Neutrophil (primary cell): ENCODE results near the gene SLC6A9.
A peak's percentile ranks its signal among the peaks of the same experiment; 100 is the strongest.

Experiments used
- H3K27ac ChIP-seq: fragments of 200-600 bp; sonication (generic); 2 replicates; pipeline ENCODE4 v1.5.1; 2016; ENCODE audit warnings: mild to moderate bottlenecking, moderate library complexity
- H3K27me3 ChIP-seq: fragments of 200-600 bp; sonication (generic); 2 replicates; pipeline ENCODE4 v1.6.0; 2016; ENCODE audit warnings: mild to moderate bottlenecking
- H3K36me3 ChIP-seq: fragments of 200-600 bp; sonication (generic); 2 replicates; pipeline ENCODE4 v1.5.1; 2017
- H3K4me1 ChIP-seq, 2 experiments: fragments of 200-600 bp in 1 of 2; sonication (generic) in 1 of 2; 1 replicate in 1 of 2; 2 replicates in 1 of 2; pipeline versions ENCODE4 v1.5.1 to v1.6.1; 2013 to 2016; ENCODE audit warnings: low read depth in 1 of 2, low read length in 1 of 2, mild to moderate bottlenecking in 1 of 2, moderate library complexity in 1 of 2; ENCODE audit not compliant: control insufficient read depth in 1 of 2, insufficient read depth in 1 of 2
- H3K4me3 ChIP-seq, 2 experiments: fragments of 200-600 bp in 1 of 2; sonication (generic) in 1 of 2; 1 replicate in 1 of 2; 2 replicates in 1 of 2; pipeline ENCODE4 v1.5.1; 2013 to 2016; ENCODE audit warnings: low read depth in 1 of 2, low read length in 1 of 2, mild to moderate bottlenecking in 1 of 2, moderate library complexity in 1 of 2
- H3K9me3 ChIP-seq: fragments of 200-600 bp; sonication (generic); 2 replicates; pipeline ENCODE4 v1.5.1; 2016
- CTCF ChIP-seq: fragments of 200-600 bp; sonication (generic); IDR thresholded peaks from 2 replicates; pipeline ENCODE4 v1.5.1; 2016; ENCODE audit warnings: antibody characterized with exemption

The SLC6A9 gene

GRCh38 chr1:44031252-44032169 lies at the start of gene SLC6A9:
TSS of gene SLC6A9 (minus strand) at chr1:44031462. CDS start at chr1:44024277, 7,185 bp downstream.
- H3K9me3 ChIP-seq = no peaks in the 10 kb centered on the region
- peaks cover 17 to 21% of the 10 kb centered on the region in 2 experiments for H3K4me1 ChIP-seq
- no peaks in the 10 kb centered on the region for H3K36me3 ChIP-seq
- H3K4me3 ChIP-seq = peak within 1 kb of the TSS; percentile 77 to 91
- peaks cover 55% of the 10 kb centered on the region for H3K27me3 ChIP-seq
- no peak for TF ChIP-seq CTCF
- H3K27ac ChIP-seq = no peak within 1 kb of the TSS

- H3K27me3 ChIP-seq = no peaks in the 10 kb centered on the region
- no peak overlapping the region for H3K27ac ChIP-seq
- no peaks in the 10 kb centered on the region for H3K36me3 ChIP-seq
- no peaks in the 10 kb centered on the region for H3K4me1 ChIP-seq
- H3K9me3 ChIP-seq = no peaks in the 10 kb centered on the region
- no peak for TF ChIP-seq CTCF
- H3K4me3 ChIP-seq = no peak overlapping the region
Observed at GRCh38 chr1:44079566-44079965, 48.3 kb upstream of the SLC6A9 start.

- Histone ChIP-seq H3K4me1 (peaks cover 0 to 5% of the 10 kb centered on the region in 2 experiments), H3K27ac (no peak overlapping the region), H3K9me3 (no peaks in the 10 kb centered on the region), H3K36me3 (no peaks in the 10 kb centered on the region), H3K27me3 (no peaks in the 10 kb centered on the region), H3K4me3 (no peak overlapping the region)
- no peak for TF ChIP-seq CTCF
Observed at GRCh38 chr1:44078104-44078503, 46.8 kb upstream of the SLC6A9 start.

- H3K36me3 ChIP-seq = no peaks in the 10 kb centered on the region
- no peak overlapping the region for H3K27ac ChIP-seq
- peaks cover 3 to 5% of the 10 kb centered on the region in 2 experiments for H3K4me1 ChIP-seq
- no peak overlapping the region for H3K4me3 ChIP-seq
- H3K9me3 ChIP-seq = no peaks in the 10 kb centered on the region
- no peak for TF ChIP-seq CTCF
- no peaks in the 10 kb centered on the region for H3K27me3 ChIP-seq
Observed at GRCh38 chr1:44077421-44077820, 46.2 kb upstream of the SLC6A9 start.

GRCh38 chr1:44076066-44076465 lies 44.8 kb upstream of the SLC6A9 start:
- Histone ChIP-seq H3K36me3 (no peaks in the 10 kb centered on the region), H3K27me3 (no peaks in the 10 kb centered on the region), H3K4me1 (peaks cover 3 to 5% of the 10 kb centered on the region in 2 experiments), H3K4me3 (no peak overlapping the region), H3K9me3 (no peaks in the 10 kb centered on the region), H3K27ac (no peak overlapping the region)
- TF ChIP-seq CTCF = no peak
